Smooth muscle cell (in vitro differentiated cells): ENCODE measurements around the gene SLC30A9. TPM values are rescaled to one million over a fixed set of nuclear protein-coding genes. Genes with fewer than 3 reads are reported as not detected.

Source experiments
- DNase-seq: peaks from one replicate; lab custom pipeline; 2025; ENCODE audit not compliant: unreplicated experiment; lab: John Stamatoyannopoulos, UW
- H2AFZ ChIP-seq: fragments of 200-600 bp; sonication (generic); 2 replicates; pipeline ENCODE4 v1.6.0; 2016; ENCODE audit warnings: antibody characterized with exemption, low read depth, mild to moderate bottlenecking
- H3F3A ChIP-seq: fragments of 200-600 bp; sonication (generic); 2 replicates; pipeline ENCODE4 v1.6.0; 2017; ENCODE audit warnings: antibody characterized with exemption, low read depth
- H3K27ac ChIP-seq: fragments of 200-600 bp; sonication (generic); 2 replicates; pipeline ENCODE4 v1.5.1; 2016; ENCODE audit warnings: low read depth, mild to moderate bottlenecking
- H3K27me3 ChIP-seq: fragments of 200-600 bp; sonication (generic); 2 replicates; pipeline ENCODE4 v1.6.1; 2016; ENCODE audit warnings: low read depth, mild to moderate bottlenecking
- H3K36me3 ChIP-seq: fragments of 200-600 bp; sonication (generic); 2 replicates; pipeline ENCODE4 v1.5.1; 2016; ENCODE audit warnings: low read depth
- H3K4me1 ChIP-seq: fragments of 200-600 bp; sonication (generic); 2 replicates; pipeline ENCODE4 v1.5.1; 2016; ENCODE audit warnings: low read depth
- H3K4me2 ChIP-seq: fragments of 200-600 bp; sonication (generic); 2 replicates; pipeline ENCODE4 v1.6.0; 2016; ENCODE audit warnings: mild to moderate bottlenecking
- H3K4me3 ChIP-seq: fragments of 200-600 bp; sonication (generic); 2 replicates; pipeline ENCODE4 v1.5.1; 2016; ENCODE audit warnings: mild to moderate bottlenecking
- H3K79me2 ChIP-seq: fragments of 200-600 bp; sonication (generic); 2 replicates; pipeline ENCODE4 v1.6.0; 2016; ENCODE audit warnings: low read depth, mild to moderate bottlenecking
- H3K9ac ChIP-seq: fragments of 200-600 bp; sonication (generic); 2 replicates; pipeline ENCODE4 v1.6.0; 2016; ENCODE audit warnings: low read depth
- H3K9me3 ChIP-seq: fragments of 200-600 bp; sonication (generic); replicated peaks from 2 replicates; pipeline ENCODE4 v1.5.1; 2016; ENCODE audit warnings: low read depth
- H4K20me1 ChIP-seq: fragments of 200-600 bp; sonication (generic); 2 replicates; pipeline ENCODE4 v1.6.0; 2016; ENCODE audit warnings: low read depth
- CTCF ChIP-seq: fragments of 200-600 bp; sonication (generic); IDR thresholded peaks from 2 replicates; pipeline ENCODE4 v1.5.1; 2017; ENCODE audit warnings: borderline replicate concordance, mild to moderate bottlenecking, antibody characterized with exemption; ENCODE audit not compliant: insufficient read depth, poor library complexity, severe bottlenecking
- WGBS: methylation state at CpG from one replicate; pipeline ENCODE4 v1.1.7; 2016; ENCODE audit warnings: low lambda C conversion rate; 5-methylcytosine and 5-hydroxymethylcytosine counted together
- polyA plus RNA-seq: library from polyadenylated mRNA; unstranded; fragments of >200 nt; fragmentation: Nextera tagmentation; extraction: Ambion mirVana; gene quantifications from 2 replicates; pipeline ENCODE4 v1.2.1, GENCODE V29; 2016
- total RNA-seq: library from RNA; depleted of rRNA; stranded (reverse); fragments of >200 nt; gene quantifications from 2 replicates; pipeline ENCODE4 v1.2.3, GENCODE V29; 2014

SLC30A9 gene
- total and polyA plus RNA-seq, 2 experiments from 2014 or later = 41.3 to 73.1 TPM

- H3K27ac ChIP-seq = no peak overlapping the region
- H3K4me2 ChIP-seq = no peak overlapping the region
- H4K20me1 ChIP-seq = no peaks in the 10 kb centered on the region
- H3K4me3 ChIP-seq = no peak overlapping the region
- no peaks in the 10 kb centered on the region for H3F3A ChIP-seq
- no peaks in the 10 kb centered on the region for H3K79me2 ChIP-seq
- no peaks in the 10 kb centered on the region for H3K36me3 ChIP-seq
- no peak overlapping the region for H3K9ac ChIP-seq
- H3K27me3 ChIP-seq = no peaks in the 10 kb centered on the region
- WGBS = 49% methylated on average over 3 of the region's 3 CpGs
- no peak for DNase-seq
- H3K4me1 ChIP-seq = no peaks in the 10 kb centered on the region
- TF ChIP-seq CTCF = no peak
- no peaks in the 10 kb centered on the region for H3K9me3 ChIP-seq
- H2AFZ ChIP-seq = no peak overlapping the region
Measured at GRCh38 chr4:42136371-42136770, 146.0 kb downstream of the SLC30A9 start.

Other genes with a start within 250 kb of the SLC30A9 start
- gene PHOX2B, start 241.8 kb upstream of the SLC30A9 start, total RNA-seq = 3.1 TPM in 1 of 2 replicates, not detected in the other
- not detected in 2 replicates for gene PHOX2B, start 241.8 kb upstream of the SLC30A9 start, polyA plus RNA-seq
- 52.9 and 75.3 TPM in 2 replicates for gene TMEM33, start 55.1 kb upstream of the SLC30A9 start, total RNA-seq
- 20.8 and 25.4 TPM in 2 replicates for gene TMEM33, start 55.1 kb upstream of the SLC30A9 start, polyA plus RNA-seq
- gene DCAF4L1, start 8.8 kb upstream of the SLC30A9 start, total RNA-seq = 0.31 and 0.40 TPM in 2 replicates
- gene DCAF4L1, start 8.8 kb upstream of the SLC30A9 start, polyA plus RNA-seq = 0.11 and 0.13 TPM in 2 replicates
- gene BEND4, start 162.1 kb downstream of the SLC30A9 start, total RNA-seq = 0.04 TPM in 1 of 2 replicates, not detected in the other
- 0.06 TPM in 1 of 2 replicates, not detected in the other for gene BEND4, start 162.1 kb downstream of the SLC30A9 start, polyA plus RNA-seq